Endodermal cell (in vitro differentiated cells): ENCODE results near the gene MAML2. TPM values are rescaled to one million over a fixed set of nuclear protein-coding genes. Genes with fewer than 3 reads are reported as not detected.

Experiments used
- DNase-seq: peaks from one replicate; pipeline ENCODE4 v3.0.0-alpha.2; 2017
- H3K27ac ChIP-seq: 2 replicates; pipeline ENCODE4 v1.5.1; 2013; ENCODE audit warnings: mild to moderate bottlenecking, low read depth, low read length, moderate library complexity
- H3K27me3 ChIP-seq: 2 replicates; pipeline ENCODE4 v1.6.1; 2013; ENCODE audit warnings: mild to moderate bottlenecking, low read length, moderate library complexity; ENCODE audit not compliant: insufficient read depth, control insufficient read depth, poor library complexity, severe bottlenecking
- H3K36me3 ChIP-seq: 2 replicates; pipeline ENCODE4 v1.7.0; 2013; ENCODE audit warnings: mild to moderate bottlenecking, low read length, moderate library complexity; ENCODE audit not compliant: control insufficient read depth, insufficient read depth
- H3K4me1 ChIP-seq: one replicate; pipeline ENCODE4 v1.7.0; 2013; ENCODE audit warnings: low read length; ENCODE audit not compliant: control insufficient read depth, insufficient read depth
- H3K4me3 ChIP-seq: 2 replicates; pipeline ENCODE4 v1.5.1; 2013; ENCODE audit warnings: mild to moderate bottlenecking, low read length, moderate library complexity
- H3K9ac ChIP-seq: 2 replicates; pipeline ENCODE4 v1.6.1; 2013; ENCODE audit warnings: mild to moderate bottlenecking, low read length, moderate library complexity; ENCODE audit not compliant: poor library complexity, severe bottlenecking; ENCODE audit errors: extremely low read depth
- H3K9me3 ChIP-seq: 2 replicates; pipeline ENCODE4 v1.6.1; 2013; ENCODE audit warnings: mild to moderate bottlenecking, low read length, moderate library complexity; ENCODE audit not compliant: control insufficient read depth
- H3K27ac Mint-ChIP-seq: 2 replicates; pipeline ENCODE4 v1.8.0; 2020; ENCODE audit warnings: mixed read lengths
- H3K27me3 Mint-ChIP-seq: 2 replicates; pipeline ENCODE4 v1.8.0; 2021; ENCODE audit warnings: mild to moderate bottlenecking, mixed read lengths; ENCODE audit not compliant: insufficient read depth
- H3K36me3 Mint-ChIP-seq: 2 replicates; pipeline ENCODE4 v1.8.0; 2020; ENCODE audit warnings: low read depth, mixed read lengths
- H3K4me1 Mint-ChIP-seq: 2 replicates; pipeline ENCODE4 v1.8.0; 2020; ENCODE audit warnings: mixed read lengths
- H3K4me3 Mint-ChIP-seq: 2 replicates; pipeline ENCODE4 v1.8.0; 2020; ENCODE audit warnings: mild to moderate bottlenecking, moderate library complexity, mixed read lengths
- H3K9me3 Mint-ChIP-seq: 2 replicates; pipeline ENCODE4 v1.8.0; 2020; ENCODE audit warnings: mild to moderate bottlenecking, mixed read lengths
- WGBS, 2 experiments: methylation state at CpG; one replicate each; pipeline versions ENCODE4 v1.1.5 to v1.1.7; 2013; ENCODE audit warnings: missing lambda C conversion rate in 2 of 2, mixed read lengths in 1 of 2; ENCODE audit not compliant: insufficient coverage in 1 of 2, insufficient read length in 1 of 2; 5-methylcytosine and 5-hydroxymethylcytosine counted together
- total RNA-seq, 2 donors: library from RNA; stranded (reverse); fragmentation: NEBNext Ultra II Directional in 1 of 2; extraction: Animal tissue kit (Norgen Biotek cat#: 25700) in 1 of 2; gene quantifications; 2 replicates in 1 of 2; 3 replicates in 1 of 2; pipeline ENCODE4 v1.2.1, GENCODE V29; 2021
- TF ChIP-seq, protein P1 (sequence below): fragments of 200-600 bp; sonication (generic); conservative IDR thresholded peaks from 2 replicates; pipeline ENCODE4 v1.5.0; 2021; ENCODE audit warnings: antibody characterized with exemption, mild to moderate bottlenecking

The MAML2 gene
- total RNA-seq, 2 donors from 2014 or later, result 6.6 to 8.0 TPM

DNA sequence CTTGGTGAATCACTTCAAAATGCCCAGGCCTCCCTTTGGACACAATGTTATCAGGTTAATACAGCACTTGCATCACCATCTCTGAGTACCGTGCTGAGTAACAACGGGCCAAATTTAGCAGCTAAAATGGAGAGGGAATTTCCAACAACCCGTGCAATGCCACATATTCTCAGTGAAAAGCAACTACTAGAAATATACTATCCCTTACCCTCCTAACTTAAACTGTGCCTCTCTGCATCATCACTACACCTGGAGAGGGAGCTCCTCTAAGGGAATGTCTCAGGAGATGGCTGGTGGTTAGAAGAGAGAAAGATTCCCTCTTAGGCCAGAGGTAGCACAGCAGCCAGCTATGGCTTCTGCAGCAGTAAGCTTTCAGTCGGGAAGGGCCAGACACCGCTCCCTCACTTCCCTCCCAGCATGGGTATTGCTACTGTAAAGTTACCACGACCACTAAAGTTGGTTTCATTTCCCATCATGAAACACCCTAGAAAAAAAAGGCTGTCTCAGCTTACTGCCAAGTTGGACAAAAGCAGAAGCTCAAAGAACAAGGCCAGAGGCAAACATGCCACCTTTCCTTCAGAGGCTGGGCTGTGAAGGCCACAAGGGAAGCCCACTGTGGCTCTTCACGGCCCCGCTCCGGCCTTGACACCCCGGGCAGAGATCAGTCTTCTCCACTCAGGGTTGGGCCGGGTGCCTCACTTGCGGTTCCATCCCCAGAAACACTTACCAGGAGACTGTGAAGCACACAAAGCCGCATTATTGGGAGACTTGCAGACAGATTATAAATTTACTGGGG, 3.9 kb downstream of the MAML2 start:
- Mint-ChIP-seq H3K4me3 (no peak overlapping the region), H3K27me3 (no peaks in the 10 kb centered on the region), H3K4me1 (peaks cover 55% of the 10 kb centered on the region), H3K36me3 (peaks cover 2% of the 10 kb centered on the region), H3K27ac (no peak overlapping the region), H3K9me3 (no peaks in the 10 kb centered on the region)
- H3K27me3 ChIP-seq, result no peaks in the 10 kb centered on the region
- H3K9ac ChIP-seq, result no peak overlapping the region
- H3K4me3 ChIP-seq, result peak overlapping the region; percentile 100
- H3K27ac ChIP-seq, result peak overlapping the region; percentile 33
- peaks cover 2% of the 10 kb centered on the region for H3K4me1 ChIP-seq
- DNase-seq, result peak; percentile 61
- peaks cover 4% of the 10 kb centered on the region for H3K36me3 ChIP-seq
- H3K9me3 ChIP-seq, result no peaks in the 10 kb centered on the region
- TF ChIP-seq, protein P1, sequence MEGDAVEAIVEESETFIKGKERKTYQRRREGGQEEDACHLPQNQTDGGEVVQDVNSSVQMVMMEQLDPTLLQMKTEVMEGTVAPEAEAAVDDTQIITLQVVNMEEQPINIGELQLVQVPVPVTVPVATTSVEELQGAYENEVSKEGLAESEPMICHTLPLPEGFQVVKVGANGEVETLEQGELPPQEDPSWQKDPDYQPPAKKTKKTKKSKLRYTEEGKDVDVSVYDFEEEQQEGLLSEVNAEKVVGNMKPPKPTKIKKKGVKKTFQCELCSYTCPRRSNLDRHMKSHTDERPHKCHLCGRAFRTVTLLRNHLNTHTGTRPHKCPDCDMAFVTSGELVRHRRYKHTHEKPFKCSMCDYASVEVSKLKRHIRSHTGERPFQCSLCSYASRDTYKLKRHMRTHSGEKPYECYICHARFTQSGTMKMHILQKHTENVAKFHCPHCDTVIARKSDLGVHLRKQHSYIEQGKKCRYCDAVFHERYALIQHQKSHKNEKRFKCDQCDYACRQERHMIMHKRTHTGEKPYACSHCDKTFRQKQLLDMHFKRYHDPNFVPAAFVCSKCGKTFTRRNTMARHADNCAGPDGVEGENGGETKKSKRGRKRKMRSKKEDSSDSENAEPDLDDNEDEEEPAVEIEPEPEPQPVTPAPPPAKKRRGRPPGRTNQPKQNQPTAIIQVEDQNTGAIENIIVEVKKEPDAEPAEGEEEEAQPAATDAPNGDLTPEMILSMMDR, result peak; percentile 49
- WGBS, 2 experiments, result 91% methylated on average over 9 to 13 of the region's 13 CpGs

DNA sequence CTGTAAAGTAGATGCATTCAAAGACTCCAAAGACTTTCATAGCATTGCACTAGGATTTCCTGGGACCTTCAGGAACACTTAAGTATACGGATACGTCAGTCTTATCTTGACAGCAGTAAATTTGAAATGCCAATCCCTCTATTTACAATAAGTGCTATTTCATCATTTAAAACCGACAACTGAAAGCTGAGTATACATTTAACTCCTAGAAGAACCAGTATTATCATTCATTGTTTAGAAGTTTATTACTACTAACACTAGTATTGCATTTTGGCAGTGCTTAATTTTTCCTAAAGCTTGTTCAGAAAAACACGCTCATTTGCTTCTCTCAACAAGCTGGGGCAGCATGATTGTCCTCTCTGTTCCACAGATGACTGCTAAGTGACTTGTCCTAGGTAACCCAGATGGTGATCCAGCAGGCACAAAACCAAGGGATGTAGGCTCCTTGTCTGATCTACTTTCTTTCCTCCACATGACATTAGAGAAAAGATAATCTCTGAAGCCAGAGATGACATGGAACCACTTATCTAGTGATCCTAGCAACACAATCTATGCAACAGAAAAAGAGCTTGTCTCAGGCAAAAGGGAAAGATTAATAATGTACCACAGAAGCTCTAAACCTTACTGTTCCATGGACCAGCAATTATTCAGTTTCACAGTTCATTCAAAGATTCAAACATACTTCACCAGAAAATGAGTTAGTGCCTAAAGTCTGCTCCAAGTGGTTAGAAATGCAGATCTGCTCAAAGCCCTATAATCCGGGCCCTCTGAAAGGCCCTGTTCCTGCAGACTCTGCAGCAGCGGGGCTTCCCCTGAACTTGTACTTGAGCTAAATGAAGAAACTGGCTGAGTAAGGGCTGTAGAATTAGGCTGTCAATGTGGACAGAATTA, 5.2 kb downstream of the MAML2 start:
- no peaks in the 10 kb centered on the region for H3K27me3 ChIP-seq
- no peak for DNase-seq
- Mint-ChIP-seq H3K27ac (no peak overlapping the region), H3K9me3 (no peaks in the 10 kb centered on the region), H3K4me3 (no peak overlapping the region), H3K4me1 (peaks cover 61% of the 10 kb centered on the region), H3K36me3 (peaks cover 2% of the 10 kb centered on the region), H3K27me3 (no peaks in the 10 kb centered on the region)
- TF ChIP-seq, protein P1, result no peak
- 87 to 97% methylated on average over 5 to 6 of the region's 6 CpGs for WGBS, 2 experiments
- no peak overlapping the region for H3K9ac ChIP-seq
- H3K9me3 ChIP-seq, result no peaks in the 10 kb centered on the region
- H3K4me3 ChIP-seq, result peak overlapping the region; percentile 100
- peaks cover 4% of the 10 kb centered on the region for H3K36me3 ChIP-seq
- no peak overlapping the region for H3K27ac ChIP-seq
- peaks cover 3% of the 10 kb centered on the region for H3K4me1 ChIP-seq

DNA sequence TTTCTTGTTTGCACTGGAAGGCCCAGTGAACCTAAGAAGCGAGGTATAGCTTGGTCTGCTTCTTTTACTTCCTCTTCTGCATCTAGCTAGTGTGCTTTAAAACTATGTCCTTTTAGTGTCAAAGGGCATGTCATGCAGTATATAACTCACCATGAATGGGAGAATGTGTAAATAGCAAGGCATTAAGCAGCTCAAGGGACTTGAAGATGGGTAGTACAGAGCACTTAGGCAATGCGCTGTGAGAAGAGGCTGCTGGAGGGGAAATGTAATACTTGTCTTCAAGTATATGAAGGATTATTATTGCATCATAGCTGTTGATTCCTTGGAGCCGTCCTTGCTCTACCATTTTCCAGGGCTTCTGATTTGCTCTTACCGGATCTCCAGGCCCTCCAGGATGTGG, 7.6 kb downstream of the MAML2 start:
- Histone ChIP-seq H3K9ac (no peak overlapping the region), H3K27me3 (no peaks in the 10 kb centered on the region), H3K4me1 (peaks cover 12% of the 10 kb centered on the region), H3K36me3 (peaks cover 4% of the 10 kb centered on the region), H3K27ac (no peak overlapping the region), H3K4me3 (no peak overlapping the region), H3K9me3 (no peaks in the 10 kb centered on the region)
- Mint-ChIP-seq H3K27me3 (no peaks in the 10 kb centered on the region), H3K4me1 (peaks cover 59% of the 10 kb centered on the region), H3K27ac (peak overlapping the region; percentile 24), H3K4me3 (no peak overlapping the region), H3K36me3 (peaks cover 2% of the 10 kb centered on the region), H3K9me3 (no peaks in the 10 kb centered on the region)
- 93 to 97% methylated on average over 3 to 4 of the region's 4 CpGs for WGBS, 2 experiments
- DNase-seq, result no peak
- TF ChIP-seq, protein P1, result no peak
